ENCODE measurements around the gene IFT122.

- TF ChIP-seq POLR2AphosphoS5 (IDR thresholded peaks at IDR 0.05; ENCODE audit: low read depth, low read length) (no peak), POLR2A (IDR thresholded peaks at IDR 0.05; ENCODE audit: low read depth, low read length) (no peak), SPI1 (IDR thresholded peaks at IDR 0.05; ENCODE audit: low read depth, low read length) (no peak), TAF1 (IDR thresholded peaks at IDR 0.05; ENCODE audit: low read depth, low read length) (no peak), PAX5 (IDR thresholded peaks at IDR 0.05; ENCODE audit: insufficient read depth, low read length, severe bottlenecking) (no peak), POU2F2 (IDR thresholded peaks at IDR 0.05; ENCODE audit: low read depth, low read length) (no peak)
These were observed 81.6 kb downstream of the IFT122 start for GRCh38 chr3:129521611-129522010.

Data from GM12891 (cell line).